NT2/D1 (cell line): ENCODE data around the gene CLDN5.

ENCODE experiments used
- SUZ12 ChIP-seq: IDR thresholded peaks from 2 replicates; pipeline ENCODE4 v1.6.1; 2011; ENCODE audit not compliant: insufficient read length, insufficient read depth; ENCODE audit errors: extremely low read depth
- YY1 ChIP-seq: IDR thresholded peaks from 2 replicates; pipeline ENCODE4 v1.6.1; 2011; ENCODE audit not compliant: insufficient read length, insufficient read depth
- ZNF274 ChIP-seq: IDR thresholded peaks from 2 replicates; pipeline ENCODE4 v1.6.1; 2011; ENCODE audit warnings: mild to moderate bottlenecking, low read depth, low read length

GRCh38 chr22:19559956-19560355 lies 35.7 kb upstream of the CLDN5 start:
- TF ChIP-seq SUZ12 = no peak
- no peak for TF ChIP-seq YY1
- TF ChIP-seq ZNF274 = no peak
